GM12891 (cell line): ENCODE measurements around the gene SAMHD1.

ENCODE experiments used
- POLR2A ChIP-seq: IDR thresholded peaks from 2 replicates; pipeline ENCODE4 v1.6.1; 2011; ENCODE audit warnings: low read depth, low read length, control low read depth
- POLR2AphosphoS5 ChIP-seq: IDR thresholded peaks from 2 replicates; pipeline ENCODE4 v1.6.1; 2011; ENCODE audit warnings: low read depth, low read length, control low read depth
- SPI1 ChIP-seq: IDR thresholded peaks from 2 replicates; pipeline ENCODE4 v1.6.1; 2011; ENCODE audit warnings: low read depth, low read length, control low read depth
- TAF1 ChIP-seq: IDR thresholded peaks from 2 replicates; pipeline ENCODE4 v1.6.1; 2011; ENCODE audit warnings: low read depth, low read length, control low read depth

DNA sequence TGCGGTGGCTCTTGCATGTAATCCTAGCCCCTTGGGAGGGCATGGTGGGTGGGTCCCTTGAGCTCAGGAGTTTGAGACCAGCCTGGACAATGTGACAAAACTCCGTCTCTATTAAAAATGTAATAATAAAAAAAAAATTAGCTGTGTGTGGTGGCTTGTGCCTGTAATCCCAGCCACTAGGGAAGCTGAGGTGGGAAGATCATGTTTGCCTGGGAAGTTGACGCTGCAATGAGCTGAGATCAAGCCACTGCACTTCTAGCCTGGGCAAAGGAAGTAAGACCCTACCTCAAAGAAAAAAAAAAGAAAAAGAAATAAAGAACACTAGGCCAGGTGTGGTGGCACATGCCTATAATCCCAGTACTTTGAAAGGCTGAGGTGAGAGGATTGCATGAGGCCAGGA is 4.5 kb upstream of the SAMHD1 start:
- TF ChIP-seq POLR2AphosphoS5: no peak
- no peak for TF ChIP-seq POLR2A
- TF ChIP-seq SPI1: no peak
- TF ChIP-seq TAF1: no peak
